NCI-H2171 (cell line): ENCODE data around the gene TTC17.
"Not testable (repeated sequence)": the region's sequence is repeated elsewhere in the genome, so short reads cannot be mapped to it uniquely, and the experiment has no call there.

ENCODE experiments used
- DNase-seq: peaks from one replicate; lab custom pipeline; 2025; lab: John Stamatoyannopoulos, UW

TTC17 gene

DNA sequence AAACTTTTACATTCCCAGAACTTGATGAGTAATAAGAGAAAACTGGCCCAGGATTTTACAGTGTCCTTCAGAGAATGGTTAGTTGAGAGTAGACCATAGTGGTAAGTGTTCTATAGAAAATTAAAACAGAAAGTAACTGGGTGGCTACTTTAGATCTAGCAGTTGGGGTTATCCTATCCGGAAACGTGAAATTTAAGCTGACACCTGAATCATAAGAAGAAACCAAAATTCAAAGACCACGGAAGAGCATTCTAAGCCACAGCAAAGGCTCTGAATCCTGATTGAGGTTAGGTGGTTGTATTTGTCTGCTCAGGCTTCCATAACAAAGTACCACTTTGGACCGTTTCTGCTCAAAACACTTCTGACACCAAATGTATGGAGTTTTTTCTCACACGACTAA is 34.0 kb downstream of the TTC17 start:
- no peak for DNase-seq

DNA sequence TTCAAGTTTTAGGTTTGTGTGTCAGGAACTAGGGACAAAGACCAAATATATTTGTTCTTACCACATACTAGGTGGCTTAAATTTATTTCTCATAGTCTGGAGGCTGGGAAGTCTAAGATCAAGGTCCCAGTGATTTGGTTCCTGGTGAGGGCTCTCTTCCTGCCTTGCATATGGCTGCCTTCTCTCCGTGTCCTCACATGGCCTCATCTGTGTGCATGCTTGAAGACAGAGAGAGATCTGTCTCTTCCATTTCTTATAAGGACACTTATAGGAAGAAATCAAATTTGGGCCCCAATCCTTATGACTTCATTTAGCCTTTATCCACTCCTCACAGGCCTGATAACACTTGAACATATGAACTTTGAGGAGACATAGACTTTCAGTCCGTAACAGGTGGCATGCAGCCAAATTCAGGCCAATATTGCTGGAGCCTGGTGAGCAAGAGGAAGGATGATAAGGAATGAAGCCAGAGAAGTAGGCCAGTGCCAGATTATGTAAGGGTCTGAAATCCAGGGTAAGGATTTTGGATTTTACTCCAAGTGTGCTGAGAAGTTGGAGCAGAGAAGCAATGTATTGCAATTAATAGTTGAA is 35.1 kb downstream of the TTC17 start:
- no peak for DNase-seq

DNA sequence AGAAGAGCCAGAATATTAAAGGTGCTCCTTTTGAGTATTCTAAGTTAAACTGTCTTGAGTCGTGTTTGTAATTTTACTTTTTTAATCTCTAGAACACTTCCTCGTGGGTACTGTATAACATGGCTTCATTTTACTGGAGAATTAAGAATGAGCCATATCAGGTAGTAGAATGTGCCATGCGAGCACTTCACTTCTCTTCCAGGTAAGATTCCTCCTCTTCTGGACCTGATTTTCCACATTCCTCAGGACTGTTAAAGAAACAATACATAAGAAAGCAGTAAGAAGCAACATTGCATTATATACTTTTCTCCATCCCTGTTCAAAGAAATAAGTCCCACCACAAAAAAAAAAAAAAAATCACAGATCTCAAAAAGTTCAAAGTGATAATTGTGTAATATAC is 37.9 kb downstream of the TTC17 start:
- no peak for DNase-seq

DNA sequence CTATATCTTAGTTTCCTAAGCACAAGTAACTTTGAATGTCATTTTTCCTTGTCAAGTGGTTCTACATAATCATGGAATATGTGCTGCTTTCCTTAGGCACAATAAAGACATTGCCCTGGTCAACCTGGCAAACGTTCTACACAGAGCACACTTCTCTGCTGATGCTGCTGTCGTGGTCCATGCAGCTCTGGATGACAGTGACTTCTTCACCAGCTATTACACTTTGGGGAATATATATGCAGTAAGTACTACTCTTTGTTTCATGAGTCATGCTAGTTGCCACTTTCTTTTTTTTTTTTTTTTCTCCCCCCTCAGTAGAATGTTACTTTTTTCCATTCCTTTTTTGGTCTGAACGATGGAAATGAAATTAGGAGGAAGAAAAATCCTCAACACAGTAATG is 38.5 kb downstream of the TTC17 start:
- DNase-seq = no peak

DNA sequence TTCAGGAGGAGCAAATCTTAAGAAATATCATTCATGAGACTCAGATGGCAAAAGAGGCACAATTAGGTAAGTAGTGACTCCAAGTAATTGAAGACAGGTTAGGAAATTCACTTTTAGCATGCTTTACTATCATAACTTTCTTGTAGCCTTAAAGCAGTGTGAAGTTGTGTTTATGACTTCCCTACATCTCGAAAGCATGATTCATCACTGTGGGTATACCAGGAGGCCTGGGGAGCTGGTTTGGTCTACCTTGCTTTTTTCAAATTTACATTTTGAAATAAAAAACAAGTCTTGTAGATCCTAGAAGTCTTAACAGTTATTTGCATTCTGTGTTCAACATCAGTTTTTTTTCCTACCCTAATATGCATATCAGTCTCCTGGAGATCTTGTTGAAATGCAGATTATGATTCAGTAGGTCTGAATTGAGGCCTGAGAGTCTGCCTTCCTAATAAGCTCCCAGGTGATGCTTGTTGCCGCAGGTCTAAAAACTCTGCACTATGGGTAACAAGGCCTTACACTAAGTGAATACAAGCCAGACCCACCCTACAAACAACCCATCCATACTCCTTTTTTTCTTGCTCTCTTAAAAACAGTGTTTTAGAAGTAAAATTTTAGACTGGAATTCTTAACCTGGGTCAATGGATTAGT is 41.4 kb downstream of the TTC17 start:
- no peak for DNase-seq

DNA sequence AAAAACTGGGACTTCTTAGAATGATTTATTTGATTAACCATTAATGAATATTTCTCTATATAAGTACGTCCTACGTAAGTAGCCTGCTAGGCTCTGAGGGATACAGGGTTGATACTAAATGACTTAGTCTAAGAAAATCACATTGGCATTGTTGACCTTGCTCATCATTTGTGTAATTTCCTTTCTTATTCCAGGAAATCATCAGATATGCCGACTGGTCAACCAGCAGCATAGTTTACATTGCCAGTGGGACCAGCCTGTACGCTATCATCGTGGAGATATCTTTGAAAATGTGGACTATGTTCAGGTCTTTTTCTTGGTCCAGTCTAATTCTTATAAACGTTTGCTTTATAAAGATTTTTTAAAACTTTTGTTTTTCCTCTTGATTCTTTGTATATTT is 42.5 kb downstream of the TTC17 start:
- no peak for DNase-seq

DNA sequence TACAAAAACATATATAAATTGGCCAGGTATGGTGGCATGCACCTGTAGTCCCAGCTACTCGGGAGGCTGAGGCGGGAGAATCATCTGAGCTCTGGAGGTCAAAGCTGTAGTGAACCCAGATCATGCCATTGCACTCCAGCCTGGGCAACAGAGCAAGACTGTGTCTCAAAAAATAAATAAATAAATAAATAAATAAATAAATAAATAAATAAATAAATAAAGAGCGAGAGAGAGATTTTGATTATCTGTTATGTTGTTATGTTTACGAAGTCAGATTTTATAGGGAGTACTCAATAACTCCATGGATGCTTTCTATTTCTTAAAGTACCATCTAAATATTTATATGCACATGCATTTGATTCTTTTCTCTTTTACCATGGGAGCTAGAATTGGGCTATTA is 43.1 kb downstream of the TTC17 start:
- DNase-seq = not testable (repeated sequence)

DNA sequence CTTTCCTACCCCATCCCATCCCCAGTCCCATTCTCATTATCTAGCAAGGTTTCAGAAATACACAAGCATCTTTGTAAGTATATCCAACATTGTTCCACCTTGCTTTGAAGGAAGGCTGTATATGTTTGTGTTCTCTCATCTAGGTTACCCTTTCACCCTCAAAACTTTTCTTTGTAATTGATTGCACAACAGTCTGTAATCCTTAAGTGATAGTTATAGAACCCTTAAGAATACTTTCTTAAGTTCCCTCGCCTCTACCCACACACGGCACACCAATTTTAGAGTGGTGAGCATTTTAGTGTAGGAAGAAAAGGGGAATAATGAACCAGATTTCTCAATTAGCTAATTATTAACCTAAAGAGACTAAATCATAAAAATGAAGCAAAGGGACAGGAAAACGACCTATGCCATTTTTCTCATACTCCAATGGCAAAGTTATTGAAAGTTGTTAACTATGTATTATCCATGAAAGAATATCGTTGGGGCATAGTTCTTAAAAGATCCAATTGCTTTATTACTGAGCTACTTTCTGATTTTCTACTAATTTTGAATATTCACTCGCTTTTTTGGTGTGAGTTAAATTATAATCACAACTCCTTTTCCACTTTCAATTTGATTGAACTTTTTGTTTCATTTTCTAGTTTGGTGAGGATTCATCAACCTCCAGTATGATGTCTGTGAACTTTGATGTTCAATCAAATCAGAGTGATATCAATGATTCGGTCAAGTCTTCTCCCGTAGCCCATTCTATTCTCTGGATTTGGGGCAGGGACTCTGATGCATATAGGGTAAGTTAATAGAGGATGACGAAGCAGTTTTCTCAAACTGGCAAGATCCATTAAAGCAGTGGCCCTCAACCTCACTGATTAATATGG is 44.9 kb downstream of the TTC17 start:
- DNase-seq = no peak

DNA sequence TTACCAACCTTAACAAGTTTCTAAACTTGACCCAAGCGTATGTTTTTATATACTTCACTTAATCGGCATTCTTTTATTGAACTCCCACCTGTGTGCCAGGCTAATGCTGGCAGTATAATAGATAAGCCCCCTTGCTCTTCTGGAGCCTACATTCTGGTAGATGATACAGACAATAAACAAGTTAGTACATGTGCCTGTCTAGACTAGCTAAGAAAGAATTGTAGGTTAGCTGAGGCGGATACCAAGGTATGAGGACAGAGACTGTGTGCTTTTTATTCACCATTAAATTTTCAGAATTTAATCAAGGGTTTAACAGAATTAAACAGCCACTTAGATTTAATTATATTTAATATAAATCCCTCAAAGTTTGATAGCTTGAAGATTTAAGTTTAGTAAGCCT is 45.7 kb downstream of the TTC17 start:
- no peak for DNase-seq

DNA sequence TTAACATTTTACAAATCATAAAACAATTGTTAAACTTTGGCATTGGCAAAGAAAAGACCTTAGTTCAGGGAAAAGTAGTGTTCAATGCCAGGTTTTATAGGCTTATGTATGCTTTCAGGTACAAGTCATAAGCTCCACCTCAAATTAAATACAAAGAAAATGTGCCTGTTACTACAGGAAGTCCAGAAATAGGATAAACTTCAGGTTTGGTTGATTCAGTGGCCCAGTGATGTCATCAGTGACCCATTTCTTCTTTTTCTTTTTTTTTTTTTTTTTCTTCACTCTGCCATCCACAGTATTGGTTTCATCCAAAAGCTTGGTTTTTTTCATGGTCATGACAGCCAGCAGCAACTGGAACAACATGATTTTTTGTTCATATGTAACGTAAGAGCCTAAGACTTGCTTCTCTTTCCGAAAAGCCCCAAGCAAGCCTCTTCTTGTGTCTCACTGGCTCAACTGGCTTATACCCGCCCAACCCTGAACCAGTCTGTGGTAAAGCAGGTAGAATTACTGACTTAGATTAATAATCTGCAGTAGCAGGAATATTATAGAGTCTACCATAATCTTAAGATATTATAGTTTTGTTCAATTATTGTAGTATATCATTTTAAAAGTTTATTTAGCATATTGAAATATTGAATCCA is 46.2 kb downstream of the TTC17 start:
- DNase-seq = no peak

DNA sequence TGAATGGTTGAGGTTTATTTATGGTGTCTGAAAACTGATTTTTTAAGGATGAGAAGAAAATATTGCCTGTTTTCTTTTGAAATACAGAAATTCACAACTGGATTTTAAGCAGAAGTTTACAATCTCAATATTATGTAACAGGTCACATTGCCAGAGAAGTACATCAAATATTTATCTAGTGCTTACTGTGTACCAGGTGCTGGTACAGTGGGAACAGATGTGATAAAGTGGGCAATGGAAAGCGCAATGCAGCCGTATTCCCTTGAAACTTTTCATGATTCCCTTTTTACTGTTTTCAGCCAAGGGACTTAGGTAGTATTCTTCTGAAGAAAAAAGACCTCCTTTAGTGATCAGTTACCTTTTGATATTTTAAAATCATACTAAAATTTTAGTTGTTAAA is 49.6 kb downstream of the TTC17 start:
- DNase-seq = no peak

DNA sequence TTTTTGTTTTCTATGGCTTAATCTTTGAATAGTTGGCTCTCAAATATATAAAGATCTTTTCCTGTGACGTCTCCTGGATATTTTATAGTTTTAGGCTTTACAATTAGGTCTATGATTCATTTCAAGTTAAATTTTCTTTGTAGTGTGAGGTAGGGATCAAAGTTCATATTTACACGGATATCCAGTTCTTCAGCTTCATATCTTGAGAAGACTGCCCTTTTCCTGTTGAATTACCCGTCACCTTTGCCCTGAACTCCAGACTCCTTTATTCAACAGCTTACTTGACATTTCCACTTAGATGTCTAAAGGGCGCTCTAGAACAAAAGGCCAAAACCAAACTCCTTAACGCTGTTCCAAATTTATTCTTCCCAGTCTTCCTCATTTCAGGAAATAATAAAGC is 51.7 kb downstream of the TTC17 start:
- no peak for DNase-seq

DNA sequence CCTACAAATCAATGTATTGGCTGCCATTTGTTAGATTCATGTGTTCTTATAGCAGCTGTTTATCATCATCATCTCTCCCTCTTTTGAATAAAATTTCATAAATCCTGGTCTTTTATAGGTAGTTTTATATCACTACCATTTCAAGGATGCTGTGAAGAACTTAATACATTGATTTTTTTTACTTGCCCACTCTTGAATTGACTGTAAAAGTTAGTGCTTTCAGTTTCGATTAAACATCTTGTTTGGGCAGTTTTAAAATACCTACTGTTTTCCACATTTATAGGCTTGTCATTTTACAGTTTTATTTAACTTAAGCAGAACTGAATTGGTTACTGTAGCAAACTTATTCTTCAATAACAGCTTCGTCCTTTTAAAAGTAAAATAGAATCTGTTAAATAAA is 59.5 kb downstream of the TTC17 start:
- DNase-seq = no peak

DNA sequence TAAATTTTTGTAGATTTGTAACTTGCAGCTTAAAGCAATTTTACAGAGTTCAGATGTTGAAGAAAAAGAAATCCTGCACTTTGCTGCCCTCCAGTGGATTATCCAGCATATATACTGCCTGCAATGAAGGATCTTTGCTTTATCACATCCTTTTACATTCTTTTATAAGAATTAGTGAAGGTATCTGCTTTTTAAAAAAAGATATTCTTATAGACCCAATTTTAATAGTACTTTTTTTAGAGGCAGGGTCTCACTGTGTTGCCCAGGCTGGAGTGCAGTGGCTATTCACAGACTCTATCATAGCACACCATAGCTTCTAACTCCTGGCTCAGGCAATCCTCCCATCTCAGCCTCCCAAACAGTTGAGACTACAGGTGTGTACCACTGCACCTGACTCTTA is 60.7 kb downstream of the TTC17 start:
- DNase-seq = no peak

DNA sequence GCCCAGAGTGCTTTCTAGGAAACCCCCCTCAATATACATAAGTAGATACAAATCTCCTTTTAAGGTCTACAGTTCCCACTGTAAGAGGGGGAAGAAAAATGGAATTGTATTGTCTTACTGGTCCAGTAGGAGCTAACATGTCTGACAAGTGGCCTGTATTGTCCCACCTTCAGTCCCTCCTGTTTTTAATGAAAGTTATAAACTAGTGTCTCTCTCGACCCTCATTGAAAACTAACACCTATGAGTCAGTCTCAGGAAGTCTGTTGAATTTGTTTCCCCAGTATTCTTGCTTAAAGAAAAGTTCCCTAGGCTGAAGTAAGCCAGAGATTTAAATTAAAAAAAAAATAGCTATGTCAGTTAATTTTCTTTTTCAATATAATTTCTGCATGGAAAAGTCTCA is 69.3 kb downstream of the TTC17 start:
- no peak for DNase-seq

DNA sequence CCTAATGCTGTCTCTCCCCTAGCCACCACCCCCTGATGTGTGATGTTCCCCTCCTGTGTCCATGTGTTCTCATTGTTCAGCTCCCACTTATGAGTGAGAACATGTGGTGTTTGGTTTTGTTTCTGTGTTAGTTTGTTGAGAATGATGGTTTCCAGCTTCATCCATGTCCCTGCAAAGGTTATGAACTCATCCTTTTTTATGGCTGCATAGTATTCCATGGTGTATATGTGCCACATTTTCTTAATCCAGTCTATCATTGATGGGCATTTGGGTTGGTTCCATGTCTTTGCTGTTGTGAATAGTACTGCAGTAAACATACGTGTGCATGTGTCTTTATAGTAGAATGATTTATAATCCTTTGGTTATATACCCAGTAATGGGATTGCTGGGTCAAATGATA is 72.2 kb downstream of the TTC17 start:
- DNase-seq = not testable (repeated sequence)

DNA sequence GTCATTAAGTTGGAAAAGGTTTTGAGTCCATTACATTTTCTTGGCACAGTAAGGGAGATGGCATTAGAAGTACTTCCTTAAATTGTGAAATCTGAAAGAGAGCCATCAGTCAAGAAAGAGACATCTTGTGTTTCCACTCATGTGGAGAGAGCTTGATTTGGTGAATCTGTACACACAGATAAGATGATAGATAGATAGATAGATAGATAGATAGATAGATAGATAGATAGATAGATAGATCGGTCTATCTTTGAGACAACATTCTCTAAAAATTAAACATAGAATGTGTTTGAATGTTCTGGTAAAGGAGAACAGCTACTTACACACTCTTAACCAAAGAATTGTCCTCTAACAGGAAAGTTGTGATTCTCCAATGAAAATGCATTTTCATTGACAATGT is 76.2 kb downstream of the TTC17 start:
- no peak for DNase-seq

DNA sequence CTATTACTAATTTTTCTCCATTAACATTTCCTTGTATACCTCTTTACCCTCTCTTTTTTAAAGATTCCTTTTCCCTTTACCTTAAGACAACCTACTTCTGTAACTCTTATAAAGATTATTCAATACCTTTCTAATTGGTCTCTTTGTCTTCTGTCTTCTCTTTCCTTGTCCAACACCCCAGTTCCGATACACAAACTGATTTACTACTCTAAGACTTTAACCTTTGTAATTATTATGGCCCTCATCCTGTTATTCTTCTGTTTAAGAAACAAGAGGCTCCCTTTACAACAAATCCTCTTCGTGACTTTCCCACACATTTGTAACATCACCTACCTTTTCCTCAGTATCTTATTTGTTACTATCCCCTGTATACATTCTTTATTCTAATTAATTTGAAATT is 81.8 kb downstream of the TTC17 start:
- no peak for DNase-seq

DNA sequence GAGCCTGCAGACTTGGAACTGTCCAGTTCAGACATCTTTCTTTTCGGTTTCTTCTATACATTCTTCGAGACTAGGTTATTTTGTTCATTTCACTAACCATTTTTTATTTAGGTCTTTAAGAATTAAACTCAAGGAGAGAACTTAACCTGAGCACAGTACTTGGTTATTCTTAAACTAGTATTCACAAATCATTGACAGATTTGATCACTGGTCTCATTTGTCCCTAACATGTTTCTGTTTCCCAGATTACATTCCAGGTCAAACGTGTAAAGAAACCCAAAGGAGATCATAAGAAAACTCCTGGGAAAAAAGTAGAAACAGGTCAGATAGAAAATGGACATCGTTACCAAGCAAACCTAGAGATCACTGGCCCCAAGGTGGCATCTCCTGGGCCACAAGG is 85.1 kb downstream of the TTC17 start:
- DNase-seq = no peak

DNA sequence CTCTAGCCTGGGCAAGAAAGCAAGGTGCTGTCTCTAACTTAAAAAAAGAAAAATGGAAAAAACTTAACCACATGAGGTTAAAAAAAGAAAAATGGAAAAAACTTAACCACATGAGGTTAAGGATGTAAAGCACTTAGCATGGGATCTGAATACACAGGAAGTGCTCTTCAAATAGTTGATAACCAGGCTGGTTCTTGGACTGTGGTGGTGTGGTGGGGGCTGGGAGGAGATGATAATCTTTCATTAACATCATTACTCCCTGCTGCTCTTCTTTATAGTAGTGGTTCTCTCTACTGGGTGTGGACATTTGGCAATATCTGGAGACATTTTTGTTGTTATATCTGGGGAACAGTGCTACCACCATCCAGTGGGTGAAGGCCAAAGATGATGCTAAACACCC is 88.4 kb downstream of the TTC17 start:
- no peak for DNase-seq

DNA sequence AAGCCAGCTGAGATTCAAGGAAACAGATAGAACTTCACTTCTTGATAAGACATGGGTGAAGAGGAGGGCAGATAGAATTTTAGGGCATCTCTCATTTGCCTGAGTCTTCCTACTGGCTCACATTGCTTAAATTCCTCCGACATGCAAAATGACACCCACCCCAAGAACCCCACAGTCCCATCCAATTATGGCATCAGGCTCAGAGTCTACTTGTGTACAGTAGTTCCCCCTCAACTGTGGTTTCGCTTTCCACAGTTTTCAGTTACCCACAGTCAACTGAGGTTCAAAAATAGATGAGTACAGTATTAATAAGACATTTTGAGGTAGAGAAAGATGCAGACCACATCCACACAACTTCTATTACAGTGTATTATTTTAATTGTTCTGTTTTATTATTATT is 99.8 kb downstream of the TTC17 start:
- no peak for DNase-seq

DNA sequence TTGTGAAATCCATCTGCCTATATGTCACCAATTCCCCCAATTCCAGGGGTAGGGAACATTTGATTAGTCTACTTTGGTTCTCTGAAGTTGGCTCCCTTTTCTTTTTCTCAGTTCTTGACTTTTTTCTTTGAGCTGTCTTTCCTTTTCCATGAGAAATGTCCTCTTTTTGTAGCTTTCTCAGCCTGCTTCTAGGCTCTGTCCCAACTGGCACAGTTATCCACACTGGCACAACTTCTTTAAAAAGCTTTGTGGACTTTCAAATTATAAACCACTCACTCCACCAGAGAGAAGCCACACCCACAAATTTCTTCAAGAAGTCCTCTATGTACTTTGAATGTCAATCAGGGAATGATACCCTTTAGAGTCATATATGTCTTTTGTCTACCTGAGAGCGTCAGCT is 100.5 kb downstream of the TTC17 start:
- DNase-seq = no peak

DNA sequence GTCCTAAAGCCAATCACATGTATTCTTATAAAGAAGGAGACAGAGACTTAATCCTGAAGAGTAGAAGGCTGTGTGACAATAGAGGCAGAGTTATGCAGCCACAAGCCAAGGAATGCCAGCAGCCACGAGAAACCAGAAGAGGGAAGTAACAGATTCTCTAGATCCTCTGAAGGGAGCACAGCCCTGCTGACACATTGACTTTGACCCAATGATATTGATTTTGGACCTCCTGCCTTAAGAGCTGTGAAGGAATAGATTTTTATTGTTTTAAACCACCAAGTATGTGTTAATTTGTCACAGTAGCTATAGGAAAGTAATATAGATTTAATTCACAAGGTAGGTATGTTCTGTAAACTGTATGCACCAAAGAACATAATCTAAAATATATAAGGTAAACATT is 103.6 kb downstream of the TTC17 start:
- no peak for DNase-seq
